Fibroblast of the aortic adventitia (primary cell): ENCODE data around the gene LHFPL4. TPM values are rescaled to one million over a fixed set of nuclear protein-coding genes. Genes with fewer than 3 reads are reported as not detected.
"Not testable (repeated sequence)": the region's sequence is repeated elsewhere in the genome, so short reads cannot be mapped to it uniquely, and the experiment has no call there.

ENCODE experiments used
- DNase-seq: peaks from one replicate; pipeline ENCODE4 v3.0.0-alpha.2; 2010; ENCODE audit warnings: low read depth
- H3K4me3 ChIP-seq: 2 replicates; pipeline ENCODE4 v1.5.1; 2011; ENCODE audit warnings: low read depth, mild to moderate bottlenecking, control low read depth, low read length, moderate library complexity
- total RNA-seq: library from RNA; depleted of rRNA; stranded (reverse); fragments of >200 nt; gene quantifications from 2 replicates; pipeline ENCODE4 v1.2.3, GENCODE V29; 2012; ENCODE audit warnings: low replicate concordance
- TF ChIP-seq, protein P1 (sequence below): IDR thresholded peaks from 2 replicates; pipeline ENCODE4 v1.5.1; 2011; ENCODE audit warnings: mild to moderate bottlenecking, low read length, control low read depth, inconsistent platforms; ENCODE audit not compliant: insufficient read depth

The LHFPL4 gene
- total RNA-seq: not detected in 2 replicates

DNA sequence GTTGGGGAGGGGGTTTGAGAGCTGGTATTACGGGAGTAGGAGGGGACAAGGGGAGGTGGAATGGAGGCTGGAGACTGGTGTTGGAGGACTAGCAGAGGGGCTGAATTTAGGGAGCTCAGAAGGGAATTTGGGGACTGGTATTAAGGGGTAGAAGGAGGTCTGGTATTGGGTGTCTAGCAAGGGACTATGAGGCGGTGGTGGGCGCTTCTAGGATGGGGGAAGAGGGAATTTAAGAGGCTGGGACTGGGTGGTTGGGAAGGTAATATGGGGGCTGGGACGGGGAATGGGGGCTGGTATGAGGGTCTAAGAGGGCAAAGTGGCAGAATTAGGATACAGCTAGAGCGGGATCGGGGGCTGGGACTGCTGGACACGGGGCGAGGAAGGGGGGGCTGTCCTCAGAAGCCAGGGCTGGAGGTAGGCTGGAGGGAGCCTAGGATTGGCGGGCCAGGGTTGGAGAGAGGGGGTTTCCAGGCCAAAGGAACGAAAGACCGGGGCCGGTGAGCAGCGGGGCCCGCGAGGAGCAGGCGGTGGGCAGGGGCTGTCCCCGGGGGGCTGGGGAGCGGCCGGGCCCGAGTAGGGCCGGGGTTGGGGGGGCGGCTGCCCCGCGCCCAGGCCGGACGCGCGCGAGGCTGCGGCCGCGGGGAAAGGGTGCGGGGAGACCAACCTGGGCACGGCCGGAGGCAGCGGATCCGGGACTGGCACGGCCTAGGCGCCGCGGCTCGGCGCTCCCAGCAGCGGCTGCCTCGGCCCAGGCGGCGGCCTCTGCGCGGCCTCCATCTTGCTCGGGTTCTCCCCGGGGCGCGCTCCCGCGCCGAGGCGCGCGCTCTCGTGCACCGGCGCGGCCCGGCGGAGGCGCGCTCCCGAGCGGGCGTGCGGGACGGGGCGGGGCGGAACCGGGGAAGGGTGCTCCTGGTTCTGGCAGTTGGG, at the start of gene LHFPL4:
Gene LHFPL4, minus strand, starts transcription at position 802 of the 927 bp plus-strand sequence. CDS start 1,143 bp downstream, outside the sequence.
- H3K4me3 ChIP-seq: no peak within 1 kb of the TSS
- DNase-seq: no peak
- TF ChIP-seq, protein P1, sequence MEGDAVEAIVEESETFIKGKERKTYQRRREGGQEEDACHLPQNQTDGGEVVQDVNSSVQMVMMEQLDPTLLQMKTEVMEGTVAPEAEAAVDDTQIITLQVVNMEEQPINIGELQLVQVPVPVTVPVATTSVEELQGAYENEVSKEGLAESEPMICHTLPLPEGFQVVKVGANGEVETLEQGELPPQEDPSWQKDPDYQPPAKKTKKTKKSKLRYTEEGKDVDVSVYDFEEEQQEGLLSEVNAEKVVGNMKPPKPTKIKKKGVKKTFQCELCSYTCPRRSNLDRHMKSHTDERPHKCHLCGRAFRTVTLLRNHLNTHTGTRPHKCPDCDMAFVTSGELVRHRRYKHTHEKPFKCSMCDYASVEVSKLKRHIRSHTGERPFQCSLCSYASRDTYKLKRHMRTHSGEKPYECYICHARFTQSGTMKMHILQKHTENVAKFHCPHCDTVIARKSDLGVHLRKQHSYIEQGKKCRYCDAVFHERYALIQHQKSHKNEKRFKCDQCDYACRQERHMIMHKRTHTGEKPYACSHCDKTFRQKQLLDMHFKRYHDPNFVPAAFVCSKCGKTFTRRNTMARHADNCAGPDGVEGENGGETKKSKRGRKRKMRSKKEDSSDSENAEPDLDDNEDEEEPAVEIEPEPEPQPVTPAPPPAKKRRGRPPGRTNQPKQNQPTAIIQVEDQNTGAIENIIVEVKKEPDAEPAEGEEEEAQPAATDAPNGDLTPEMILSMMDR: no peak

DNA sequence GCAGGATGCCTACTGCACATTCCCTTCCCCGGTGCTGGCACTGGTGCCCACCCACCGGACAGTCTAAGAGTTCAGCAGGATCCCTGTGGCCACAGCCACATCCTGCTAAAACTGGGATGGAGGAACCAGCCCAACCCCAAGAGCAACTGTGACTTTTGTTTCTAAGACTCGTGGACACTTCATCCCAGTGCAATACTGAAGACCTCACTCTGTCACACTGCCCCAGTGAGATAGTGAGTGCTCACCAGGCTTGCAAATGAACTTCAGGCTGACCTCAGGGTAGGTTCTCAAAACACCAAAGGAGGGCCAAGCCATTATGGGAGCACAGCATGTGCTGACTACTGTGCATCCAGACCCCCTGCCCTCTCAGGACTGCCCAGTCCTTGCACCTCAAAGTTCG, 49.0 kb upstream of the LHFPL4 start:
- TF ChIP-seq, protein P1: no peak
- no peak for DNase-seq
- H3K4me3 ChIP-seq: no peak overlapping the region

DNA sequence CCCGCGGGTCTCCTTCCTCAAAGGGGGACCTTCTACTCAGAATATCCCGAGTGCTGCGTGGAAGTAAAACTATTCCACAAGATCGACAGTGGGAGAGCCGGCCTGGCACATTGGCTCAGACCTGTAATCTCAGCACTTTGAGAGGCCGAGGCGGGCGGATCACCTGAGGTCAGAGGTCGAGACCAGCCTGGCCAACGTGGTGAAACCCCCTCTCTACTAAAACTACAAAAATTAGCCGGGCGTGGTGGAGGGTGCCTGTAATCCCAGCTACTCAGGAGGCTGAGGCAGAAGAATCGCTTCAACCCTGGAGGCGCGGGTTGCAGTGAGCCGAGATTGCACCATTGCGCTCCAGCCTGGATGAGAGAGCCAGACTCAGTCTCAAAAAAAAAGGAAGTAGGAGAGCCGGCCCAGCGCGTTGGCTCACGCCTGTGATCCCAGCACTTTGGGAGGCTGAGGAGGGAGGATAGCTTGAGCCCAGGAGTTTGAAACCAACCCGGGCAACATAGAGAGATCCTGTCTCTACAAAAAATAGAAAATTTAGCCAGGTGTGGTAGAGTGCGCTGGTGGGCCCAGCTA, 47.5 kb upstream of the LHFPL4 start:
- H3K4me3 ChIP-seq: peak overlapping the region; percentile 33

DNA sequence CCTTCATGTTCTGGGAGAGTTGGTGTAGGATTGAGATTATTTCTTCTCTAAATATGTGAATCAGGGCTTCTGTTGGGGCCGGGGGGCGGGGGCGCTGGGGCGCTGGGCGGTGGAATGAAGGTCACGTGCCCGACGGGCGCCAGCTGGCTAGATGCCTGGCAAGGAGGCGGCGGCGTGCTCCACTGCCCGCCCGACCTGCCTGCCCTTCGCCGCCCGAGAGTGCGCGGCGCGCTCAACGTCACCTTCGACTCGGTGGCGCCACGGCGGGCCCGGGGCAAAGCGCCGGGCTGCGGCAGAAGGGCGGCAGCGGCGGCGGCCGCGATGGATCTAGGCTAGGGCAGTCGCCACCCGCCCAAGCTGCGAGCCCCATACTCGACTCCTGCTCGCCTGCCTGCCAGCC, 47.0 kb upstream of the LHFPL4 start:
- DNase-seq: no peak
- TF ChIP-seq, protein P1: no peak
- H3K4me3 ChIP-seq: peak overlapping the region; percentile 33

More for the DNA sequence above, 47.5 kb upstream of the LHFPL4 start:
- not testable (repeated sequence) for DNase-seq

DNA sequence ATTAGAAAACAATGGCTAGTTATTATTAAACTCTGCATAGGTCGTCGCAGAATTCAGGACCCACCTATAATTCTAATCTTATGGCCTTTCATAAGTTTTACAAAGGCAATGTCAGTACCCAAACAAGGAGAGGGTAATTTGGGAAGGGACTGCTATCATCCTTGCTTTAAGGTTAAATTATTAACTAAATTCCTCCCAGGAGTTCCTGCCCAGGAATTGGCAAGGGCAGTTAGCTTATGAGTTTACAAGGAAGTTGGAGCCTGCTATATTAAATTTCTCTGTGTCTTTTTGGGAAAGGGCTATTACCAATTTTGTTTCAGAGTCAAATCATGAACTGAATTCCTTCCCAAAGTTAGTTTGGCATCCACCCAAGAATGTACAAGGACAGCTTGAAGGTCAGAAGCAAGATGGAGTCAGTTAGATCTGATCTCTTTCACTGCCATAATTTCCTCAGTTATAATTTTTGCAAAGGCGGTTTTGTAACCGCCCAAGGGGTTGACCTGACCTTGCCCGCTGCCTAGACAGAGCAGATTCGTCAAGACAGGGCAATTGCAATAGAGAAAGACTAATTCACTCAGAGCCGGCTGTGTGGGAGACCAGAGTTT, 45.3 kb upstream of the LHFPL4 start:
- no peak for DNase-seq
- TF ChIP-seq, protein P1: no peak
- H3K4me3 ChIP-seq: no peak overlapping the region

DNA sequence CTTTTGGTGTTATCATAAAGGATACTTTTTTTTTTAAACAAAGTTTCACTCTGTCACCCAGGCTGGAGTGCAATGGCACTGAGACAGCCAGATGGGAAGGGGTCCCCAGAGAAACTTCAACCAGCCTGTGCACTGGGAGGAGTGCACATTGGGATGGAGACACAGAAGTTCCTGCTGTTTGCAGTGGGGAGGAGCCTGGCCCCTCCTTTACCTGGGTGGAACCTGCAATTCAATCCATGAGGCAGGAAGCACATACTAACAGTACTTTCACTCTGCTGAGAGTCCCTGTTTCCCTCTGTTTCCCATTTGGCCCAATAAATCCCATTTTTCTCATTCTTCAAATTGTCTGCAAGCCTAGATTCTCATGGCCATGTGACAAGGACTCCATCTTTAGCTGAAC, 42.3 kb upstream of the LHFPL4 start:
- TF ChIP-seq, protein P1: no peak
- no peak overlapping the region for H3K4me3 ChIP-seq
- DNase-seq: no peak

DNA sequence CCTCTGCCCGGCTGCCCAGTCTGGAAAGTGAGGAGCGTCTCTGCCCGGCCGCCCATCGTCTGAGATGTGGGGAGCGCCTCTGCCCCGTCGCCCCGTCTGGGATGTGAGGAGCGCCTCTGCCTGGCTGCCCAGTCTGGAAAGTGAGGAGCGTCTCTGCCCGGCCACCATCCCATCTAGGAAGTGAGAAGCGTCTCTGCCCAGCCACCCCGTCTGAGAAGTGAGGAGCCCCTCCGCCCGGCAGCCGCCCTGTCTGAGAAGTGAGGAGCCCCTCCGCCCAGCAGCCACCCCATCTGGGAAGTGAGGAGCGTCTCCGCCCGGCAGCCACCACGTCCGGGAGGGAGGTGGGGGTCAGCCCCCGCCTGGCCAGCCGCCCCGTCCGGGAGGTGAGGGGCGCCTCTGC, 38.2 kb upstream of the LHFPL4 start:
- not testable (repeated sequence) for H3K4me3 ChIP-seq, DNase-seq
